Right lobe of liver (tissue), 6 donors: ENCODE data around the gene PAPLN. TPM values are rescaled to one million over a fixed set of nuclear protein-coding genes. Genes with fewer than 3 reads are reported as not detected.

ENCODE experiments used
- ATAC-seq, 4 donors: fragments of 200-7000 bp; cut with Tn5 transposase; one replicate each; pipeline ENCODE4 v1.9.1; 2020; ENCODE audit warnings: mild to moderate bottlenecking in 4 of 4, moderate library complexity in 4 of 4
- DNase-seq, 3 donors: peaks; one replicate each; pipeline ENCODE4 v3.0.0-alpha.2; 2020
- H3K27ac ChIP-seq, 3 donors: fragments of 200-600 bp; one replicate each; pipeline ENCODE4 v1.8.0; 2022
- H3K27me3 ChIP-seq, 2 donors: fragments of 200-600 bp; one replicate each; pipeline ENCODE4 v1.8.0; 2022
- H3K36me3 ChIP-seq, 4 donors: fragments of 200-600 bp; sonication (generic) in 1 of 4; one replicate each; pipeline versions ENCODE4 v1.5.1 to v1.8.0; 2017 to 2022; ENCODE audit warnings: control low read depth in 1 of 4
- H3K4me1 ChIP-seq, 4 donors: fragments of 200-600 bp; sonication (generic) in 1 of 4; one replicate each; pipeline versions ENCODE4 v1.5.1 to v1.8.0; 2017 to 2022; ENCODE audit warnings: control low read depth in 1 of 4
- H3K4me3 ChIP-seq, 3 donors: fragments of 200-600 bp; one replicate each; pipeline ENCODE4 v1.8.0; 2022
- H3K9me3 ChIP-seq, 4 donors: fragments of 200-600 bp; sonication (generic) in 1 of 4; one replicate each; pipeline versions ENCODE4 v1.5.1 to v1.8.0; 2017 to 2022; ENCODE audit warnings: control low read depth in 1 of 4
- CTCF ChIP-seq, 4 donors: fragments of 200-600 bp in 3 of 4; fragments of 450-650 bp in 1 of 4; IDR thresholded peaks; one replicate each; pipeline versions ENCODE4 v1.5.1 to v1.8.0; 2016 to 2022; ENCODE audit warnings: antibody characterized with exemption in 4 of 4, mild to moderate bottlenecking in 2 of 4
- POLR2A ChIP-seq: fragments of 450-650 bp; IDR thresholded peaks from one replicate; pipeline ENCODE4 v1.6.1; 2017; ENCODE audit warnings: antibody characterized with exemption, mild to moderate bottlenecking
- WGBS: methylation state at CpG from one replicate; pipeline ENCODE4 v1.1.6; 2018; ENCODE audit warnings: low coverage, low lambda C conversion rate; ENCODE audit not compliant: insufficient coverage; ENCODE audit errors: missing lambda C conversion rate; 5-methylcytosine and 5-hydroxymethylcytosine counted together
- intact Hi-C, 2 donors: fragments of 100-400 bp; cut with DNase I; formaldehyde crosslinking; loops; one replicate each; pipeline versions ENCODE4 v1.11.2 to v1.14.1; 2022
- total RNA-seq, 6 experiments: library from RNA; depleted of rRNA in 2 of 6; stranded (reverse); fragments of >200 nt in 2 of 6; fragmentation: NEBNext Ultra II Directional in 3 of 6; extraction: Animal tissue kit (Norgen Biotek cat#: 25700) in 3 of 6; gene quantifications; one replicate each; pipeline versions ENCODE4 v1.1.0 to v1.2.4, GENCODE V29; 2016 to 2023
- donor health status: DM: no; HTN: yes; CAD: no.
- donor health status: DM: no; HTN: no; CAD: no.
- donor health status: DM: no; HTN: no; CAD: no.
- donor health status: DM: no; HTN: yes; CAD: no.
- donor health status: DM: no; HTN: yes; CAD: no.

Gene PAPLN
- total RNA-seq, 6 experiments from 2014 or later: 0.86 to 3.2 (median 1.2) TPM

DNA sequence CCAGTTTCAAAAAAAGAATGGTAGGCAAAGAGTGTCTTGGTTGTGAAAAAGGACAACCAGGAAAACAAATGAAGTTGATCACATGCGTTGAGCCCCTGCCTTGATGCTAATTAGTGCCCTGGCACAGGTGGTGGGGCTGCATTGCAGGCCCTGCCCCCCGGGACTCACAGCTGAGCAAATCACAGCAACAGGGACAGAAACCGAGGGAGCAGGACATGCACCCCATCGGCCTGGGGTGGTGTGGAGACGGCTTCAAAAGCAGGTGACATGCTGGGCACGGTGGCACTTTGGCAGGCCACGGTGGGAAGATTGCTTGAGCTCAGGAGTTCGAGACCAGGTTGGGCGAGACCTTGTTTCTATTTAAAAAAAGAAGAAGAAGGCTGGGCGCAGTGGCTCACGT is 1.1 kb upstream of the PAPLN start:
- ATAC-seq (no peak), DNase-seq (peak in 1 of 3 donors; percentile 44)
- Histone ChIP-seq H3K9me3 (no peaks in the 10 kb centered on the region), H3K4me1 (peaks cover 0 to 21% (median 0%) of the 10 kb centered on the region in 4 donors), H3K36me3 (no peaks in the 10 kb centered on the region), H3K27me3 (peaks cover 0 to 5% of the 10 kb centered on the region in 2 donors), H3K4me3 (no peak overlapping the region), H3K27ac (no peak overlapping the region)
- 68% methylated on average over 9 of the region's 11 CpGs for WGBS
- no peak for TF ChIP-seq POLR2A
- TF ChIP-seq CTCF (IDR thresholded peaks at IDR 0.05): no peak
- intact Hi-C loops: no loop called here

GRCh38 chr14:73236752-73237218 is 521 bp upstream of the PAPLN start:
- intact Hi-C loops: no loop called here
- Histone ChIP-seq H3K27ac (no peak overlapping the region), H3K36me3 (no peaks in the 10 kb centered on the region), H3K4me1 (peaks cover 0 to 21% (median 0%) of the 10 kb centered on the region in 4 donors), H3K4me3 (no peak overlapping the region), H3K9me3 (no peaks in the 10 kb centered on the region), H3K27me3 (peaks cover 0 to 5% of the 10 kb centered on the region in 2 donors)
- no peak for TF ChIP-seq CTCF (IDR thresholded peaks at IDR 0.05)
- TF ChIP-seq POLR2A: no peak
- ATAC-seq (no peak), DNase-seq (no peak)
- WGBS: 62% methylated on average over 6 of the region's 7 CpGs

DNA sequence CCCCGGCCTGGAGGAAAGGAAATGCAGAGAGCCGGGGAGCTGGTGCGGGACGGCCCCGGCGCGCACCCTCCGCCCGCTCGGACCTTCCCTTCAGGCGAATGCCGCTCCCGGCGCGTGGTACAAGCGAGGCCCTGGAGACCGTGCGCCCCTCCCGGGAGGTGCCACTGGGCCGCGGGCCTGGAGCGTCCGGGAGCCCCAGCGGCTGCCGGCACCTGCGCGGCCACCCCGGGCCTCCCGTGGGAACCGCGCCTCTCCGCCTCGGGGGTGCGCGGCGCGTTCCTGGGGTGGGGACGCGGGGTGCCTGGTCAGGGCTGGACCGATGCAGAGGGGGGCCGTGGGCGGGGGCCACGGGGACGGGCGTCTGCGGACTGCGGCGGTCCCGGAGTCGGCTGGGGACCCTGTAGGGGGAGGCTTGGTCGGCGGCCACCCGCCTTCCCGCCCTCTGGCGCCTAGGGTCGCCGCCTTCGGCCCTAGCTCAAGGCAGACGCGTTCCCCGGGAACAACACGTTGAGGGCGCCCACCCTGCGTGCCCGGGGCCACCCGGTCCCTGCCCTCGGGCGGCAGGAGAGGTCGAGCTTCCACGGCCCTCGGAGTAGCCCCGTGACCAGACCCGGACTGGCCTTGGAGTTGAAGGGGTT is 599 bp downstream of the PAPLN start:
- ATAC-seq (peak; percentile 5 to 21 (median 10)), DNase-seq (peak in 1 of 3 donors; percentile 53)
- peaks cover 0 to 5% of the 10 kb centered on the region in 2 donors for H3K27me3 ChIP-seq
- peak overlapping the region; percentile 27 to 43 (median 31) for H3K4me3 ChIP-seq
- H3K36me3 ChIP-seq: no peaks in the 10 kb centered on the region
- intact Hi-C loops: no loop called here
- no peaks in the 10 kb centered on the region for H3K9me3 ChIP-seq
- H3K27ac ChIP-seq: no peak overlapping the region
- TF ChIP-seq CTCF (IDR thresholded peaks at IDR 0.05) (no peak), POLR2A (no peak)
- 2% methylated on average over 10 of the region's 73 CpGs for WGBS
- H3K4me1 ChIP-seq: peaks cover 0 to 21% (median 0%) of the 10 kb centered on the region in 4 donors

DNA sequence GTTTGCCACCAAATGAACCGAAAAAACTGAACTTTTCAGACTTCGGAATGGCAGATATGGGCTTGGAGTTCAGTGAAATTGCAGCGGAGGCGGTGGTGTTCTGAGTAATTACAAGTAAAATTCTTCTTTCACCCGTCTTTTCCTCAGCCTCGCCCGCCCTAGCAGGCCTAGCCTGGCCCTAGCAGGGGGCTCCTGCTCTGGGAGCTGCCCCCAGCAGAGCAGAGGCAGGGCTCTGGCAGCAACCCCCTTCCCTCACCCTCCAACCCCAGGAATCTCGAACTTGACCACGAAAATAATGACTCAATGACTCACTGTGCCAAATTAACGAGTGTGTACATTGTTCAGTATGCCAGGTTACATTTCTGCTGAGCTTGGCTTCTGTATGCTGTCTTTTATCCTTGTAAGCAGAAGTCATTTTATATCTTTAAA is 1.1 kb downstream of the PAPLN start:
- 15% methylated on average over 9 of the region's 10 CpGs for WGBS
- H3K4me1 ChIP-seq: peaks cover 0 to 21% (median 0%) of the 10 kb centered on the region in 4 donors
- peak in 1 of 4 donors; percentile 8 for ATAC-seq
- TF ChIP-seq CTCF (IDR thresholded peaks at IDR 0.05) (no peak), POLR2A (no peak)
- H3K9me3 ChIP-seq: no peaks in the 10 kb centered on the region
- intact Hi-C loops: no loop called here
- H3K27me3 ChIP-seq: peaks cover 0 to 5% of the 10 kb centered on the region in 2 donors
- peak overlapping the region; percentile 27 to 43 (median 31) for H3K4me3 ChIP-seq
- H3K36me3 ChIP-seq: no peaks in the 10 kb centered on the region
- H3K27ac ChIP-seq: no peak overlapping the region
- no peak for DNase-seq
